HEK293T (cell line): Measurements from ENCODE around the gene QSOX1.

Experiments used
- BHLHE40 ChIP-seq: fragments of 450-650 bp; IDR thresholded peaks from 2 replicates; pipeline ENCODE4 v1.6.1; 2016; ENCODE audit warnings: mild to moderate bottlenecking, moderate library complexity, borderline replicate concordance
- ELF4 ChIP-seq: fragments of 450-650 bp; IDR thresholded peaks from 2 replicates; pipeline ENCODE4 v1.6.1; 2017; ENCODE audit warnings: antibody characterized with exemption
- FOXA1 ChIP-seq: fragments of 450-650 bp; IDR thresholded peaks from 2 replicates; pipeline ENCODE4 v1.6.1; 2016; ENCODE audit warnings: mild to moderate bottlenecking
- PKNOX1 ChIP-seq: fragments of 450-650 bp; IDR thresholded peaks from 2 replicates; pipeline ENCODE4 v1.6.1; 2016
- SUZ12 ChIP-seq: fragments of 450-650 bp; IDR thresholded peaks from 2 replicates; pipeline ENCODE4 v1.6.1; 2016; ENCODE audit warnings: mild to moderate bottlenecking
- TARDBP ChIP-seq: fragments of 450-650 bp; IDR thresholded peaks from 2 replicates; pipeline ENCODE4 v1.6.1; 2016

- no peak for TF ChIP-seq ELF4
- no peak for TF ChIP-seq TARDBP
- TF ChIP-seq PKNOX1 = no peak
- TF ChIP-seq SUZ12 = no peak
- no peak for TF ChIP-seq BHLHE40
- TF ChIP-seq FOXA1 = no peak
Observed at GRCh38 chr1:180197231-180197630, 42.6 kb downstream of the QSOX1 start.
